GM10248 (cell line): ENCODE results near the gene KHK.
A peak's percentile ranks its signal among the peaks of the same experiment; 100 is the strongest.

Source experiments
- CTCF ChIA-PET: fragments of 300-600 bp; sonication (Branson Sonifier 250); formaldehyde crosslinking; extraction: SDS; loops from one replicate; lab custom pipeline; 2021; ENCODE audit warnings: antibody characterized with exemption; lab: Yijun Ruan, JAX
- POLR2A ChIA-PET: fragments of 350-650 bp; sonication (Branson Sonifier 250); formaldehyde crosslinking; extraction: SDS; loops from one replicate; lab custom pipeline; 2020; ENCODE audit warnings: antibody characterized with exemption; lab: Yijun Ruan, JAX
- DNase-seq: peaks from one replicate; pipeline ENCODE4 v3.0.0; 2012; ENCODE audit errors: extremely low spot score
- TF ChIP-seq, protein P1 (sequence below): IDR thresholded peaks from 2 replicates; pipeline ENCODE4 v1.5.1; 2012; ENCODE audit warnings: mild to moderate bottlenecking, low read depth; ENCODE audit errors: extremely low read depth, missing control alignments, control extremely low read depth

The KHK gene

DNA sequence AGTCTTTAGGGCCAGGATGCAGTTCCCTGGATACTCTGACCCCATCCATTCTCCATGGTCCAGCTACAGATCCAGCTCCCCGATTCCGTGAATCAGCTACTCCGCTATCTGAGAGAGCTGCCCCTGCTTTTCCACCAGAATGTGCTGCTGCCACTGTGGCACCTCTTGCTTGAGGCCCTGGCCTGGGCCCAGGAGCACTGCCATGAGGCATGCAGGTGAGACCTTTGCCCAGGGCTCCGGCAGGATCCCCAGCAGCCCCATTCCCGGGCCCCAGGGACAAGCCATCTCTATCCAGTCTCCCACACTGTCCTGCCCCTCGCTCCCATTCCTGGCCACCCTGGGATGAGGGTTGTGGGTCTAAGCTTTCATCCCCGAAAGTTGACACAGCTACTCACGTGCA, 46.3 kb upstream of the KHK start:
- ChIA-PET CTCF (interaction anchor here (1.1 to 1.6 kb wide), 5 partner anchors 42 to 80 kb away, joined by 3 to 5 read pairs (median 3); partner anchors contain the start of gene KHK), POLR2A (interaction anchor here (0.6 to 4.0 kb wide), 2 partner anchors 10 to 34 kb away, joined by 3 to 30 read pairs; partner anchors contain the start of gene AGBL5)
- DNase-seq, result no peak
- TF ChIP-seq, protein P1, sequence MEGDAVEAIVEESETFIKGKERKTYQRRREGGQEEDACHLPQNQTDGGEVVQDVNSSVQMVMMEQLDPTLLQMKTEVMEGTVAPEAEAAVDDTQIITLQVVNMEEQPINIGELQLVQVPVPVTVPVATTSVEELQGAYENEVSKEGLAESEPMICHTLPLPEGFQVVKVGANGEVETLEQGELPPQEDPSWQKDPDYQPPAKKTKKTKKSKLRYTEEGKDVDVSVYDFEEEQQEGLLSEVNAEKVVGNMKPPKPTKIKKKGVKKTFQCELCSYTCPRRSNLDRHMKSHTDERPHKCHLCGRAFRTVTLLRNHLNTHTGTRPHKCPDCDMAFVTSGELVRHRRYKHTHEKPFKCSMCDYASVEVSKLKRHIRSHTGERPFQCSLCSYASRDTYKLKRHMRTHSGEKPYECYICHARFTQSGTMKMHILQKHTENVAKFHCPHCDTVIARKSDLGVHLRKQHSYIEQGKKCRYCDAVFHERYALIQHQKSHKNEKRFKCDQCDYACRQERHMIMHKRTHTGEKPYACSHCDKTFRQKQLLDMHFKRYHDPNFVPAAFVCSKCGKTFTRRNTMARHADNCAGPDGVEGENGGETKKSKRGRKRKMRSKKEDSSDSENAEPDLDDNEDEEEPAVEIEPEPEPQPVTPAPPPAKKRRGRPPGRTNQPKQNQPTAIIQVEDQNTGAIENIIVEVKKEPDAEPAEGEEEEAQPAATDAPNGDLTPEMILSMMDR, result no peak

- ChIA-PET POLR2A (interaction anchor here (1.0 to 4.0 kb wide), 2 partner anchors 8 kb away, joined by 3 to 30 read pairs; partner anchors contain the start of gene AGBL5), CTCF (interaction anchor here (0.6 to 1.6 kb wide), 6 partner anchors 9 to 129 kb away, joined by 3 to 5 read pairs (median 3); partner anchors contain the start of gene KHK)
- peak; percentile 40 for DNase-seq
- TF ChIP-seq, protein P1, result no peak
Observed at GRCh38 chr2:27041752-27042151, 44.8 kb upstream of the KHK start.

- ChIA-PET POLR2A (interaction anchor here (1.0 to 4.0 kb wide), 2 partner anchors 8 to 9 kb away, joined by 3 to 30 read pairs; partner anchors contain the start of gene AGBL5), CTCF (interaction anchor here (0.6 to 1.6 kb wide), 5 partner anchors 8 to 128 kb away, joined by 3 to 5 read pairs (median 3); partner anchors contain the start of gene KHK)
- DNase-seq, result peak; percentile 67
- TF ChIP-seq, protein P1, result no peak
Observed at GRCh38 chr2:27042159-27042661, 44.4 kb upstream of the KHK start.

GRCh38 chr2:27042985-27043634, 43.5 kb upstream of the KHK start:
- TF ChIP-seq, protein P1, result no peak

GRCh38 chr2:27049422-27050280, 36.9 kb upstream of the KHK start:
- ChIA-PET CTCF (interaction anchor here (0.9 to 8.7 kb wide), 12 partner anchors 8 to 230 kb away, joined by 3 to 66 read pairs (median 5); partner anchors contain the start of genes OST4 and TMEM214), POLR2A (interaction anchor here (0.7 to 3.5 kb wide), 6 partner anchors 9 to 39 kb away, joined by 3 to 30 read pairs (median 9); no protein-coding TSS in a partner anchor)
- TF ChIP-seq, protein P1, result no peak
- peak; percentile 85 for DNase-seq

More at GRCh38 chr2:27042985-27043634, 43.5 kb upstream of the KHK start:
- ChIA-PET POLR2A (interaction anchor here (4.0 kb wide), 1 partner anchor 7 kb away, joined by 30 read pairs; the partner anchor contains the start of gene AGBL5), CTCF (interaction anchor here (1.2 kb wide), 2 partner anchors 10 to 60 kb away, joined by 3 to 5 read pairs; no protein-coding TSS in a partner anchor)
- DNase-seq, result no peak
